Anterior cingulate cortex (tissue), 58 donors: ENCODE measurements around the gene MED20.
"Not testable (repeated sequence)": the region's sequence is repeated elsewhere in the genome, so short reads cannot be mapped to it uniquely, and the experiment has no call there.

ENCODE experiments used
- DNase-seq, 58 donors: peaks; one replicate each; lab custom pipeline; 2025; lab: John Stamatoyannopoulos, UW

The MED20 gene

GRCh38 chr6:41920921-41921711 lies at the start of gene MED20, which contains the start of gene BYSL:
MED20 (minus strand) TSS chr6:41921139; CDS start chr6:41921018, 121 bp downstream.
BYSL (plus strand) TSS chr6:41921499; CDS start chr6:41921563, 64 bp downstream.
- peak; percentile 73 to 99 (median 94) for DNase-seq

GRCh38 chr6:41970436-41970846 lies 49.5 kb upstream of the MED20 start:
- DNase-seq: peak in 1 of 58 donors; percentile 6

GRCh38 chr6:41967312-41968287 lies 46.7 kb upstream of the MED20 start:
- no peak for DNase-seq

- no peak for DNase-seq
Observed at GRCh38 chr6:41966961-41967311, 46.0 kb upstream of the MED20 start.

- DNase-seq: no peak
Observed at GRCh38 chr6:41966214-41966920, 45.4 kb upstream of the MED20 start.

GRCh38 chr6:41965429-41966213 lies 44.7 kb upstream of the MED20 start:
- DNase-seq: no peak

GRCh38 chr6:41964201-41964887 lies 43.4 kb upstream of the MED20 start:
- no peak for DNase-seq

GRCh38 chr6:41963371-41963770 lies 42.4 kb upstream of the MED20 start:
- DNase-seq: no peak

GRCh38 chr6:41960028-41960427 lies 39.1 kb upstream of the MED20 start:
- no peak for DNase-seq

- DNase-seq: no peak
Observed at GRCh38 chr6:41958022-41958856, 37.3 kb upstream of the MED20 start.

- DNase-seq: no peak
Observed at GRCh38 chr6:41957117-41957516, 36.2 kb upstream of the MED20 start.

- DNase-seq: no peak
Observed at GRCh38 chr6:41955412-41955811, 34.5 kb upstream of the MED20 start.

- no peak for DNase-seq
Observed at GRCh38 chr6:41954668-41955067, 33.7 kb upstream of the MED20 start.

GRCh38 chr6:41947581-41948220 lies 26.8 kb upstream of the MED20 start:
- DNase-seq: no peak

GRCh38 chr6:41943456-41943855 lies 22.5 kb upstream of the MED20 start:
- no peak for DNase-seq

- DNase-seq: not testable (repeated sequence)
Observed at GRCh38 chr6:41942882-41943281, 21.9 kb upstream of the MED20 start.

- DNase-seq: peak in 1 of 58 donors; percentile 45
Observed at GRCh38 chr6:41942067-41942851, 21.3 kb upstream of the MED20 start.
